Central memory CD8-positive, alpha-beta T cell (primary cell): ENCODE results near the gene ANTKMT.

Experiments used
- ATAC-seq: fragments of 150-1000 bp; cut with Tn5 transposase; replicated peaks from 2 replicates; pipeline ENCODE4 v1.10.0; 2022; ENCODE audit warnings: mild to moderate bottlenecking, moderate FRiP score, moderate number of reproducible peaks; ENCODE audit not compliant: poor library complexity, severe bottlenecking; ENCODE audit errors: extremely low read depth
- DNase-seq, 2 donors: peaks; one replicate each; pipeline ENCODE4 v3.0.0; 2021; ENCODE audit warnings: low spot score in 2 of 2
- H3K27ac Mint-ChIP-seq: one replicate; pipeline ENCODE4 v1.8.0; 2022; ENCODE audit warnings: low read depth, mild to moderate bottlenecking, moderate library complexity, mixed read lengths
- H3K27me3 Mint-ChIP-seq: one replicate; pipeline ENCODE4 v1.8.0; 2022; ENCODE audit warnings: mixed read lengths
- H3K36me3 Mint-ChIP-seq: one replicate; pipeline ENCODE4 v1.8.0; 2022; ENCODE audit warnings: mild to moderate bottlenecking, moderate library complexity, mixed read lengths; ENCODE audit not compliant: insufficient read depth
- H3K4me1 Mint-ChIP-seq: one replicate; pipeline ENCODE4 v1.8.0; 2022; ENCODE audit warnings: mixed read lengths
- H3K4me3 Mint-ChIP-seq: one replicate; pipeline ENCODE4 v1.8.0; 2022; ENCODE audit warnings: mild to moderate bottlenecking, moderate library complexity, mixed read lengths
- H3K9me3 Mint-ChIP-seq: one replicate; pipeline ENCODE4 v1.8.0; 2022; ENCODE audit warnings: mixed read lengths

ANTKMT gene, protein sequence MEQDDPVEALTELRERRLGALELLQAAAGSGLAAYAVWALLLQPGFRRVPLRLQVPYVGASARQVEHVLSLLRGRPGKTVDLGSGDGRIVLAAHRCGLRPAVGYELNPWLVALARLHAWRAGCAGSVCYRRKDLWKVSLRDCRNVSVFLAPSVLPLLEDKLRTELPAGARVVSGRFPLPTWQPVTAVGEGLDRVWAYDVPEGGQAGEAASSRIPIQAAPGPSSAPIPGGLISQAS

GRCh38 chr16:720990-721764 is at the start of gene ANTKMT:
Gene ANTKMT (plus strand): TSS chr16:721146. CDS start chr16:721275, 129 bp downstream.
- H3K36me3 Mint-ChIP-seq: peaks cover 14% of the 10 kb centered on the region
- H3K4me1 Mint-ChIP-seq: peaks cover 29% of the 10 kb centered on the region
- H3K4me3 Mint-ChIP-seq: peak within 1 kb of the TSS; percentile 82
- peak; percentile 60 to 68 for DNase-seq
- peak; percentile 73 for ATAC-seq
- H3K27ac Mint-ChIP-seq: peak within 1 kb of the TSS; percentile 92
- no peaks in the 10 kb centered on the region for H3K27me3 Mint-ChIP-seq
- no peaks in the 10 kb centered on the region for H3K9me3 Mint-ChIP-seq

GRCh38 chr16:671353-672131 is 49.4 kb upstream of the ANTKMT start:
- Mint-ChIP-seq H3K4me3 (no peak overlapping the region), H3K27me3 (no peaks in the 10 kb centered on the region), H3K36me3 (peaks cover 11% of the 10 kb centered on the region), H3K4me1 (peaks cover 6% of the 10 kb centered on the region), H3K27ac (no peak overlapping the region), H3K9me3 (no peaks in the 10 kb centered on the region)
- no peak for ATAC-seq
- no peak for DNase-seq

- DNase-seq (no peak), ATAC-seq (no peak)
- Mint-ChIP-seq H3K27ac (no peak overlapping the region), H3K4me1 (peaks cover 6% of the 10 kb centered on the region), H3K36me3 (peaks cover 11% of the 10 kb centered on the region), H3K4me3 (no peak overlapping the region), H3K27me3 (no peaks in the 10 kb centered on the region), H3K9me3 (no peaks in the 10 kb centered on the region)
Observed at GRCh38 chr16:672371-672770, 48.6 kb upstream of the ANTKMT start.

- no peak for DNase-seq
- Mint-ChIP-seq H3K27me3 (no peaks in the 10 kb centered on the region), H3K4me3 (no peak overlapping the region), H3K4me1 (peaks cover 6% of the 10 kb centered on the region), H3K9me3 (no peaks in the 10 kb centered on the region), H3K36me3 (peaks cover 11% of the 10 kb centered on the region), H3K27ac (no peak overlapping the region)
- no peak for ATAC-seq
Observed at GRCh38 chr16:672851-673250, 48.1 kb upstream of the ANTKMT start.

DNA sequence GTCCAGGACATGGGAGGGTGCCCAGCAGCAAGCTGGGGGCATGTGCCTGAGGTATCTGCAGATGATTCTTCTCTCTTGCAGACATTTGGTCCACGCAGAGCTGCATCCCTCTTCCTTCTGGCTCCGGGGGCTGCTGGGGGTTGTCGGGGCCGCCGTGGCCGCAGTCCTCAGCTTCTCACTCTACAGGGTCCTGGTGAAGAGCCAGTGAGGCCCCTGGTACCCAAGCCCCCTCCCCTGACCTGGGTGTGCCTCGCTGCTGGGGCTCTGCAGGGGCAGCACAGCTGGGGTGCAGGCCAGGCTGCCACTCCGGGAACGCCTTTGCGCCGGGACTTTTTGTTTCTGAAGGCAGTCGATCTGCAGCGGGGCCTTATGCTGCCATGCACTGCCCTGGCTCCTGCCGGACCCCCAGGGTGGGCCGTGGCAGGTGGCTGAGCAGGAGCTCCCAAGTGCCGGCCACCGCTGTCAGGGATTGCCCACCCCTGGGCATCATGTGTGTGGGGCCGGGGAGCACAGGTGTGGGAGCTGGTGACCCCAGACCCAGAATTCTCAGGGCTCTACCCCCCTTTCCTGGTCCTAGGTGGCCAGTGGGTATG is 47.5 kb upstream of the ANTKMT start:
- Mint-ChIP-seq H3K27ac (no peak overlapping the region), H3K4me1 (peaks cover 6% of the 10 kb centered on the region), H3K27me3 (no peaks in the 10 kb centered on the region), H3K36me3 (peaks cover 11% of the 10 kb centered on the region), H3K9me3 (no peaks in the 10 kb centered on the region), H3K4me3 (no peak overlapping the region)
- ATAC-seq: no peak
- no peak for DNase-seq

DNA sequence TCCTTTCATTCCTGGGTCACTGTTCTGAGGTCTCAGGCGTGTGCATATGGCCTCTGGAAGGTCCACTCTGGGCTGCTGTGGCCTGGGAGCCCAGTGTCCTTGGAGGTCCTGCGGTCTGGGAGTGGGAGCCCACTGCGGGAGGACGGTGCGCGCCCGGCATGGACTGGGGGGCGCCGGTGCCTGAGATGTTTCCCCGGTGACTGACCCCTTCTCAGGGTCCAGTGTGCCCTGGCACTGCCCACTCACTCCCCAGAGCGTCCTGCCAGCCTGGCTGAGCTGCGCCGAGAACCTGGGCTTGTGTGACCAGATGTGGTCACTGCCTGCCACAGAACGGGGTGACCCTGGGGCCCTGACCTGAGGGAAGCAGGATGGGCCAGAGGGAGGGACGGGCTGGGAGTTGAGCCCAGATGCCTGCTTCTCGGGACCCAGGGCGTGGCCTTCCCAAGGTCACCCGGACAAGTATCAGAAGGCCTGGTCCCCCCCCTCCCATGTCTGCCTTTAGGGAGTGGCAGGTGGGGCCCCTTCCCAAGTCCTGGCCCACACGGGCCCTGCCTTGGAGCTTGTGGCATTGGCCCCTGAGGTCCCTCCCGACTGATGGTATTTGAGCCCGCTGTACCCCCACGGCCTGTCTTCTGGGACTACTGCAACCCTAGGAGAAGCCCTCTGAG is 46.6 kb upstream of the ANTKMT start:
- ATAC-seq: no peak
- peak overlapping the region; percentile 50 for H3K4me3 Mint-ChIP-seq
- no peaks in the 10 kb centered on the region for H3K9me3 Mint-ChIP-seq
- no peaks in the 10 kb centered on the region for H3K27me3 Mint-ChIP-seq
- peaks cover 6% of the 10 kb centered on the region for H3K4me1 Mint-ChIP-seq
- H3K36me3 Mint-ChIP-seq: peaks cover 14% of the 10 kb centered on the region
- no peak overlapping the region for H3K27ac Mint-ChIP-seq
- no peak for DNase-seq

DNA sequence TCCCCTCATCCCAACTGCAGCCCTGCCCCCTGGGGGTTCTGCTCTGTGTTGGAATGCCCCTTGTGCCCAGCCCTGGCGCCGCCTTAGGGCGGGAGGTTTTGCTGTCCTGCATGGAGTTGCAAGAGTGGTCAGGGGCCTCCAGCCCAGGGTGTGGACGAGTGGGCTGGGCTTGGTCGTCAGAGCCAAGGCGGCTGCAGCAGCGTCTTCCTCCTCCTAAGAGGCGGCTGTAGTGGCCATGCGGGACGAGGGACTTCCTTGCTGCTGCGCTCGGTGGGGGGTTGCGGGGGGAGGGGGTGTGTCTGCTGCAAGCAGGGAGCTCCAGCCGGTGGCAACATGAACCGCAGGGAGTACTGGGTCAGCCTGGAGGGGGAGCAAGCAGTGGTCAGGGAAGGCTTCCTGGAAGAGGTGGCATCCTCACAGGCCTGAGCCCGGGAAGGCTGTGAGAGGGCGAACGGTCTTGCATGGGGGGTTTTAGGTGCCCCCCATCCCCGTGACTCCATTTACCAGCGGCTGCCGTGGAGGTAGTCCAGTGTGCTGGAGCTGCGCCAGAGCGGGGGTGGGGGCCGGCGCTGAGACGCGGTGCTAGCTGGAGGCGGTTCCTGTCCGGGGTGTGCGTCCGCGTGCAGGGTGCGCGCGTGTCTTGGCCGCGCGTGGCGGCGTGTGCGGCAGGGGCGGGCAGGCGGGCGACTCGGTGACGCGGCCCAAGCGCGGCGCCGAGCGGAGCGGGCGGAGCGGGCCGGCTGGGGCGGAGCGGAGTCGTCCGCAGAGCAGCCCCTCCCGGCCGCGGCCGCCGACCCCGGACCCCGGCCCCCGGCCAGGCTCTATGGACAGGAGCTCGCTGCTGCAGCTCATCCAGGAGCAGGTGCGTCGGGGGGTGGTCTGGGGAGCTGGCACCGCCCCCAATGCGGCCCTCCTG is 45.7 kb upstream of the ANTKMT start, which contains the start of gene RHBDL1:
Gene RHBDL1, plus strand, starts transcription at position 704 of the 916 bp plus-strand sequence. Its CDS starts 120 bp downstream, at position 824.
- DNase-seq: no peak
- Mint-ChIP-seq H3K4me1 (peaks cover 9% of the 10 kb centered on the region), H3K36me3 (peaks cover 13% of the 10 kb centered on the region), H3K27me3 (no peaks in the 10 kb centered on the region), H3K27ac (no peak within 1 kb of the TSS), H3K4me3 (peak within 1 kb of the TSS; percentile 50), H3K9me3 (no peaks in the 10 kb centered on the region)
- ATAC-seq: no peak

DNA sequence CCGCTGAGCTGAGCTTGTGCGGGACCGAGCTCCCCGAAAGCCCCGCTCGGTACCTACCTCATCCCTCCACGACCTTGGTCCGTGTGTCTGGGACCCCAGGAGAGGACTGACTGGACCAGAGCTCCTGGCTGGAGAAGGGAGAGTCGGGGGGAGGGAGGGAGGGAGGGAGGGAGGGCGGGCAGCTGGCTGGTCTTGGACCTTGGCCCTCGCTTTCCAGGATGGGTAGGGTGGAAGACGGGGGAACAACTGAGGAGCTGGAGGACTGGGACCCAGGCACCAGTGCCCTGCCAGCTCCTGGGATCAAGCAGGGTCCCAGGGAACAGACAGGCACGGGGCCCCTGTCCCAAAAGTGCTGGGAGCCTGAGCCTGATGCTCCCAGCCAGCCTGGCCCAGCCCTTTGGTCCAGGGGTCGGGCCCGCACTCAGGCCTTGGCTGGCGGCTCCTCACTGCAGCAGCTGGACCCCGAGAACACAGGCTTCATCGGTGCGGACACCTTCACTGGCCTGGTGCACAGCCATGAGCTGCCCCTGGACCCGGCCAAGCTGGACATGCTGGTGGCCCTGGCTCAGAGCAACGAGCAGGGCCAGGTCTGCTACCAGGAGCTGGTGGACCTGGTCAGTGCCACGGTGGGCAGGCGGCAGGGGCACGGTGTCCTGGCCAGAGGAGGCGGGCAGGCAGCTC is 44.9 kb upstream of the ANTKMT start:
- ATAC-seq: no peak
- H3K27me3 Mint-ChIP-seq: no peaks in the 10 kb centered on the region
- H3K9me3 Mint-ChIP-seq: no peaks in the 10 kb centered on the region
- no peak overlapping the region for H3K27ac Mint-ChIP-seq
- no peak for DNase-seq
- H3K4me1 Mint-ChIP-seq: peaks cover 11% of the 10 kb centered on the region
- no peak overlapping the region for H3K4me3 Mint-ChIP-seq
- peaks cover 15% of the 10 kb centered on the region for H3K36me3 Mint-ChIP-seq

- Mint-ChIP-seq H3K27ac (no peak overlapping the region), H3K27me3 (no peaks in the 10 kb centered on the region), H3K4me3 (no peak overlapping the region), H3K9me3 (no peaks in the 10 kb centered on the region), H3K4me1 (peaks cover 15% of the 10 kb centered on the region), H3K36me3 (peaks cover 14% of the 10 kb centered on the region)
- ATAC-seq (no peak), DNase-seq (no peak)
Observed at GRCh38 chr16:676565-676902, 44.4 kb upstream of the ANTKMT start.

DNA sequence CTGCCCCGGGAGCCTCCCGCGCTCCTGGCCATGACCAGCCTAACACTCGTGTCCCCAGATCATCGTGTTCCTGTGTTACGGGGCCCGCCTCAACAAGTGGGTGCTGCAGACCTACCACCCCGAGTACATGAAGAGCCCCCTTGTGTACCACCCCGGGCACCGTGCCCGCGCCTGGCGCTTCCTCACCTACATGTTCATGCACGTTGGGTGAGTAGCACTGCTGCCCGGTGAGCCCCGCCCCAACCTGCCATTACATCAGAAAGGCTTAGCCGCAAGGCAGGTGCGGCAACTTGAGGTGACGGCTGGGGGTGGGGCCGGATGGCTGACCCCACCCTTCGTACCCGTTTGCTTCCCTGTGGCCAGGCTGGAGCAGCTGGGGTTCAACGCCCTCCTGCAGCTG is 44.0 kb upstream of the ANTKMT start:
- no peak for ATAC-seq
- H3K27ac Mint-ChIP-seq: no peak overlapping the region
- no peak overlapping the region for H3K4me3 Mint-ChIP-seq

More for the DNA sequence above, 44.0 kb upstream of the ANTKMT start:
- Mint-ChIP-seq H3K4me1 (peaks cover 19% of the 10 kb centered on the region), H3K9me3 (no peaks in the 10 kb centered on the region), H3K36me3 (peaks cover 16% of the 10 kb centered on the region), H3K27me3 (no peaks in the 10 kb centered on the region)
- DNase-seq: no peak
